Ovary (tissue), 9 donors: ENCODE data around the gene TPO. TPM values are rescaled to one million over a fixed set of nuclear protein-coding genes. Genes with fewer than 3 reads are reported as not detected.
"Not testable (repeated sequence)": the region's sequence is repeated elsewhere in the genome, so short reads cannot be mapped to it uniquely, and the experiment has no call there.

Experiments used
- DNase-seq, 5 donors: peaks; one replicate each; pipeline ENCODE4 v3.0.0-alpha.2; 2019 to 2020
- H3K27ac ChIP-seq, 2 donors: fragments of 200-600 bp; one replicate each; pipeline versions ENCODE4 v1.5.1 to v1.8.0; 2019 to 2022
- H3K27me3 ChIP-seq: fragments of 200-600 bp; one replicate; pipeline ENCODE4 v1.8.0; 2022
- H3K36me3 ChIP-seq: fragments of 200-600 bp; sonication (generic); one replicate; pipeline ENCODE4 v1.5.1; 2019
- H3K4me1 ChIP-seq: one replicate; pipeline ENCODE4 v1.8.1; 2013; ENCODE audit warnings: mild to moderate bottlenecking, moderate library complexity; ENCODE audit not compliant: insufficient read depth
- H3K4me3 ChIP-seq: fragments of 200-600 bp; sonication (generic); one replicate; pipeline ENCODE4 v1.5.1; 2017
- H3K9me3 ChIP-seq, 2 donors: fragments of 200-600 bp in 1 of 2; sonication (generic) in 1 of 2; one replicate each; pipeline versions ENCODE4 v1.5.1 to v1.8.1; 2013 to 2019; ENCODE audit warnings: mild to moderate bottlenecking in 1 of 2, moderate library complexity in 1 of 2
- CTCF ChIP-seq, 3 donors: fragments of 450-650 bp in 2 of 3; fragments of 200-600 bp in 1 of 3; IDR thresholded peaks; one replicate each; pipeline versions ENCODE4 v1.5.1 to v1.8.0; 2016 to 2022; ENCODE audit warnings: antibody characterized with exemption in 3 of 3, mild to moderate bottlenecking in 1 of 3
- EP300 ChIP-seq: sonication (generic); formaldehyde crosslinking; IDR thresholded peaks from one replicate; pipeline ENCODE4 v1.6.1; 2017; ENCODE audit warnings: antibody characterized with exemption
- POLR2A ChIP-seq: fragments of 450-650 bp; IDR thresholded peaks from one replicate; pipeline ENCODE4 v1.6.1; 2017; ENCODE audit warnings: antibody characterized with exemption, mild to moderate bottlenecking, moderate library complexity
- WGBS, 3 donors: extraction: QIAGEN DNeasy Blood & Tissue Kit in 1 of 3; methylation state at CpG; one replicate each; pipeline versions ENCODE4 v1.1.5 to v1.1.7; 2013 to 2017; 5-methylcytosine and 5-hydroxymethylcytosine counted together
- intact Hi-C, 4 donors: fragments of 100-400 bp; cut with DNase I; formaldehyde crosslinking; loops; one replicate each; pipeline versions ENCODE4 v1.11.0 to v1.15.1; 2022 to 2023
- polyA plus RNA-seq, 2 donors: library from polyadenylated mRNA; stranded (reverse); fragments of 200-250 nt in 1 of 2; fragments of 350-450 nt in 1 of 2; fragmentation: Illumina TruSeq in 1 of 2; extraction: RNeasy Lipid Tissue Mini Kit (QIAGEN cat#74804) in 1 of 2; gene quantifications; one replicate each; pipeline ENCODE4 v1.2.3, GENCODE V29; 2013 to 2014
- total RNA-seq, 7 donors: library from RNA; depleted of rRNA in 2 of 7; stranded (reverse); fragments of >200 nt in 2 of 7; fragmentation: NEBNext Ultra II Directional in 3 of 7; extraction: Animal tissue kit (Norgen Biotek cat#: 25700) in 3 of 7; gene quantifications; one replicate each; pipeline versions ENCODE4 v1.1.0 to v1.2.4, GENCODE V29; 2016 to 2023
- donor health status: DM: no; HTN: no; CAD: no; lungs with moderate emphysema.
- donor health status: DM: no; HTN: no; CAD: no.
- donor health status: Bipolar disorder and iron deficiency.
- donor health status: DM: yes; HTN: yes; CAD: no.
- donor health status: DM: no; HTN: no; CAD: no.
- donor health status: DM: yes; HTN: yes; CAD: no.

Gene TPO
- total and polyA plus RNA-seq, 9 donors, result 0.18 to 0.46 (median 0.30) TPM; not detected in 4

DNA sequence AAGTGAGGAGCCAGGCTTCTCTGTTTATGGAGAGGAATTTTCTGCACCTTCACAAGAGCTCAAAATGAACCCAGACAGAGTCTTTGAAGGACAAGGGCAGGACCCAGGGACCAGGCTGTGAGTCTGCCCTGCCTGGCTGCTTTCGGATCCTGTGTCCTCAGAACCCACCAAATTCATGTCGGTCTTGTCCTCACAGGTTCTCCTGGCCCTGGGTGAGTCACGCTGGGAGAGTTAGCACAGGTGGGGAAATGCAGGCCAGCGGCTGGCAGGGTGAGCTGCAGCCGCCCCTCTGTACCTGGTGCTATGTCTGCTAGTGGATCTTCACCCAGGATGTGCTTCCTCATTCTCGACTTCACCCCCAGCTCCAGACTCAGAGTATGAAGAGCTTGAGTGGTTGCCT is 35.8 kb upstream of the TPO start:
- Histone ChIP-seq H3K27ac (no peak overlapping the region), H3K4me1 (no peaks in the 10 kb centered on the region), H3K36me3 (no peaks in the 10 kb centered on the region), H3K27me3 (no peaks in the 10 kb centered on the region), H3K4me3 (no peak overlapping the region), H3K9me3 (no peaks in the 10 kb centered on the region)
- intact Hi-C loops, result no loop called here
- WGBS, 3 donors, result 89 to 95% (median 94%) methylated on average over 6 of the region's 6 CpGs
- no peak for DNase-seq
- TF ChIP-seq EP300, result no peak
- no peak for TF ChIP-seq CTCF (IDR thresholded peaks at IDR 0.05)

DNA sequence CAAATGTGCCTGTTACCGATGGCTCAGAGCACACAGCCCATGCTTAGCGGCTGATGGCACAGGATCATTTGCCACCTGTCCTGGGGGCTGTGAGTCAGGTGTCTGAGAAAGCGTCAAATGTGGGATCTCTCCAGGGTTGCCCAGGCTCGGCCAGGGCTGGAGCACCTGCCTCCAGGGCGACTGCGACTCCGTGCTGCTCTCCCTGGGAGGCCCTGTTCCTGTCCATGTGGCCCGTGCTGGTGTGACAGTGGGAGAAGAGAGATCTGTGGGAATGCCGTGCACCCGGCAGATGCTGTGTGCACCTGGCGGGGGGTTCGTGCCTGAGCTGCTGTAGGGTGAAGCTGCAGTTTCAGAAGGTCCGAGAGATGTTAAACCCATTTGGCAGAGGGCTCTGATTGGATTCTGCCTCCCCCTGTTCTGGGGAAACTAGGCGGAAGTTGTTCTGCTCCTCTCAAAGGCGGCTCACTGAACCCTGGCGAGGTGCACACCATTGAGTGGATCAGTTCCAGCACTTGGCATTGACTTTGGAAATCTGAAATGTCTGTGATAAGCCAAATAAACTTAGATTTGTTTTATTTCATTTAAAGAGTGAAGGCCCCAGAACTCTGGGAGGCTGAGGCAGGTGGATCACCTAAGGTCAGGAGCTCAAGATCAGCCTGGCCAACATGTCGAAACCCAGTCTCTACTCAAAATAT is 34.7 kb upstream of the TPO start:
- intact Hi-C loops, result no loop called here
- no peak overlapping the region for H3K4me3 ChIP-seq
- H3K27me3 ChIP-seq, result no peaks in the 10 kb centered on the region
- 86 to 90% (median 89%) methylated on average over 17 of the region's 17 CpGs for WGBS, 3 donors
- TF ChIP-seq EP300 (no peak), POLR2A (no peak), CTCF (IDR thresholded peaks at IDR 0.05) (no peak)
- no peak overlapping the region for H3K27ac ChIP-seq
- H3K36me3 ChIP-seq, result no peaks in the 10 kb centered on the region
- H3K4me1 ChIP-seq, result no peaks in the 10 kb centered on the region
- no peak for DNase-seq
- no peaks in the 10 kb centered on the region for H3K9me3 ChIP-seq

DNA sequence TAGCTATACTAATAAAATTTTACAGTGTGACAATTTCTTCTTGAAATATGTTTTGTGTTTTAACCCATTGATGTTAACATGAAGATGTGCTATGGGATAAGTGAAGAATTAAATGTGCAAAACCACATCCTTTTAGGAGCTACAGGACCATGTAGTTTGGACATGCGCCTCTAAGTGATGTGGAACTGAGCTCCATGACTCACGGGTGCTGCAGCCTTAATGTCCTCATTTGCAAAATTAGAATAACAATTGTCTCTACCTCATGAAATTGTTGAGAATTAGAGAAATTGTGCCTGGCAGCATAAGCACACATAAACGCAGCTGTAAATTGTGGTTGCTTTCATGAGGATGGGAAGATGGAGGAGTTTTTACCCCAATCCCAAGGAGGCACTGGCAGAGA is 31.6 kb upstream of the TPO start:
- Histone ChIP-seq H3K4me1 (no peaks in the 10 kb centered on the region), H3K9me3 (no peaks in the 10 kb centered on the region), H3K27me3 (no peaks in the 10 kb centered on the region), H3K4me3 (no peak overlapping the region), H3K36me3 (no peaks in the 10 kb centered on the region), H3K27ac (no peak overlapping the region)
- DNase-seq, result no peak
- intact Hi-C loops, result no loop called here
- WGBS, 3 donors, result 80 to 84% (median 83%) methylated on average over 3 of the region's 3 CpGs
- TF ChIP-seq EP300, result no peak
- no peak for TF ChIP-seq CTCF (IDR thresholded peaks at IDR 0.05)
- TF ChIP-seq POLR2A, result no peak

DNA sequence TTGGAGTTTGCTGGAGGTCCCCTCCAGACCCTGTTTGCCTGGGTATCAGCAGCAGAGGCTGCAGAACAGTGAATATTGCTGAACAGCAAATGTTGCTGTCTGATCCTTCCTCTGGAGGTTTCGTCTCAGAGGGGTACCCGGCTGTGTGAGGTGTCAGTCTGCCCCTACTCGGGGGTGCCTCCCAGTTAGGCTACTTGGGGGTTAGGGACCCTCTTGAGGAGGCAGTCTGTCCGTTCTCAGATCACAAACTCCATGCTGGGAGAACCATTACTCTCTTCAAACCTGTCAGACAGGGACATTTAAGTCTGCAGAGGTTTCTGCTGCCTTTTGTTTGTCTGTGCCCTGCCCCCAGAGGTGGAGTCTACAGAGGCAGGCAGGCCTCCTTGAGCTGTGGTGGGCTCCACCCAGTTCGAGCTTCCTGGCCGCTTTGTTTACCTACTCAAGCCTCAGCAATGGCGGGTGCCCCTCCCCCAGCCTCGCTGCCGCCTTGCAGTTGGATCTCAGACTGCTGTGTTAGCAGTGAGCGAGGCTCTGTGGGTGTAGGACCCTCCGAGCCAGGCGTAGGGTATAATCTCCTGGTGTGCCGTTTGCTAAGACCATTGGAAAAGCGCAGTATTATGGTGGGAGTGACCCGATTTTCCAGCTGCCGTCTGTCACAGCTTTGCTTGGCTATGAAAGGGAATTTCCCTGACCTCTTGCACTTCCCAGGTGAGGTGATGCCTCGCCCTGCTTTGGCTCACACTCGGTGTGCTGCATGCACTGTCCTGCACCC is 25.1 kb upstream of the TPO start:
- intact Hi-C loops, H3K36me3 ChIP-seq, H3K4me1 ChIP-seq, H3K27me3 ChIP-seq, H3K9me3 ChIP-seq, DNase-seq, H3K27ac ChIP-seq, H3K4me3 ChIP-seq: not testable (repeated sequence)
- 76 to 78% (median 77%) methylated on average over 15 to 18 of the region's 18 CpGs for WGBS, 3 donors

DNA sequence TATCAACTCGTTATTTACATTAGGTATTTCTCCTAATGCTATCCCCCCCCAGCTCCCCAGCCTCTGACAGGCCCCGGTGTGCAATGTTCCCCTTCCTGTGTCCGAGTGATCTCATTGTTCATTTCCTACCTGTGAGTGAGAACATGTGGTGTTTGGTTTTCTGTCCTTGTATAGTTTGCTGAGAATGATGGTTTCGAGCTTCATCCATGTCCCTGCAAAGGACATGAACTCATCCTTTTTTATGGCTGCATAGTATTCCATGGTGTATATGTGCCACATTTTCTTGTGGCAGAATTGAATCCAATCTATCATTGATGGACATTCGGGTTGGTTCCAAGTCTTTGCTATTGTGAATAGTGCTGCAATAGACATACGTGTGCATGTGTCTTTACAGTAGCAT is 23.1 kb upstream of the TPO start:
- H3K27me3 ChIP-seq, H3K27ac ChIP-seq, H3K4me3 ChIP-seq, H3K4me1 ChIP-seq, DNase-seq, intact Hi-C loops, H3K36me3 ChIP-seq, H3K9me3 ChIP-seq: not testable (repeated sequence)
- WGBS, 3 donors, result 81 to 89% (median 89%) methylated on average over 6 of the region's 6 CpGs
